OCI-LY1 (cell line): ENCODE results near the gene PRR36.

Experiments used
- CTCF ChIP-seq: fragments of 200-600 bp; sonication (generic), shearing (Covaris generic); IDR thresholded peaks from 2 replicates; pipeline ENCODE4 v1.5.1; 2017; ENCODE audit warnings: mild to moderate bottlenecking, antibody characterized with exemption, low read length, moderate library complexity, mixed read lengths
- EZH2 ChIP-seq: fragments of 200-600 bp; sonication (generic), shearing (Covaris generic); IDR thresholded peaks from 2 replicates; pipeline ENCODE4 v1.8.0; 2017; ENCODE audit warnings: borderline replicate concordance, mixed run types, mild to moderate bottlenecking, antibody characterized with exemption, low read length, moderate library complexity, mixed read lengths

- TF ChIP-seq CTCF (no peak), EZH2 (no peak)
Measured at GRCh38 chr19:7913652-7914051, 39.5 kb upstream of the PRR36 start.
